Measurements from ENCODE around the gene EXOC4.

Gene EXOC4

GRCh38 chr7:133912916-133913697 lies 660.2 kb downstream of the EXOC4 start:
- no peak overlapping the region for H3K4me3 ChIP-seq (ENCODE audit: low read depth, low read length)
- no peak for TF ChIP-seq CTCF (IDR thresholded peaks at IDR 0.05; ENCODE audit: low read depth, low read length, missing control alignments)
- DNase-seq (ENCODE audit: low read depth), result no peak

GRCh38 chr7:133916621-133917020 lies 663.7 kb downstream of the EXOC4 start:
- H3K4me3 ChIP-seq (ENCODE audit: low read depth, low read length), result no peak overlapping the region
- no peak for TF ChIP-seq CTCF (IDR thresholded peaks at IDR 0.05; ENCODE audit: low read depth, low read length, missing control alignments)
- no peak for DNase-seq (ENCODE audit: low read depth)

- no peak overlapping the region for H3K4me3 ChIP-seq (ENCODE audit: low read depth, low read length)
- DNase-seq (ENCODE audit: low read depth), result no peak
- TF ChIP-seq CTCF (IDR thresholded peaks at IDR 0.05; ENCODE audit: low read depth, low read length, missing control alignments), result no peak
Observed at GRCh38 chr7:133919810-133920209, 666.9 kb downstream of the EXOC4 start.

- no peak overlapping the region for H3K4me3 ChIP-seq (ENCODE audit: low read depth, low read length)
- TF ChIP-seq CTCF (IDR thresholded peaks at IDR 0.05; ENCODE audit: low read depth, low read length, missing control alignments), result no peak
- no peak for DNase-seq (ENCODE audit: low read depth)
Observed at GRCh38 chr7:133921635-133922182, 668.8 kb downstream of the EXOC4 start.

GRCh38 chr7:133923974-133924373 lies 671.1 kb downstream of the EXOC4 start:
- DNase-seq (ENCODE audit: low read depth), result no peak
- H3K4me3 ChIP-seq (ENCODE audit: low read depth, low read length), result no peak overlapping the region
- TF ChIP-seq CTCF (IDR thresholded peaks at IDR 0.05; ENCODE audit: low read depth, low read length, missing control alignments), result no peak

- no peak for TF ChIP-seq CTCF (IDR thresholded peaks at IDR 0.05; ENCODE audit: low read depth, low read length, missing control alignments)
- no peak for DNase-seq (ENCODE audit: low read depth)
Observed at GRCh38 chr7:133931053-133931452, 678.2 kb downstream of the EXOC4 start.

GRCh38 chr7:133932591-133932990 lies 679.7 kb downstream of the EXOC4 start:
- DNase-seq (ENCODE audit: low read depth), result no peak
- H3K4me3 ChIP-seq (ENCODE audit: low read depth, low read length), result no peak overlapping the region
- TF ChIP-seq CTCF (IDR thresholded peaks at IDR 0.05; ENCODE audit: low read depth, low read length, missing control alignments), result no peak

More at GRCh38 chr7:133931053-133931452, 678.2 kb downstream of the EXOC4 start:
- H3K4me3 ChIP-seq (ENCODE audit: low read depth, low read length), result no peak overlapping the region

Measured in GM12864 (cell line).